Panc1 (cell line): ENCODE measurements around the gene RAB11FIP3. TPM values are rescaled to one million over a fixed set of nuclear protein-coding genes. Genes with fewer than 3 reads are reported as not detected.

ENCODE experiments used
- ATAC-seq: fragments of 200-7000 bp; cut with Tn5 transposase; 2 replicates; pipeline ENCODE4 v1.9.1; 2020; ENCODE audit warnings: mild to moderate bottlenecking, moderate library complexity
- BruUV-seq: library from RNA; stranded (reverse); fragments of 400-500 nt; replicated peaks from 2 replicates; lab custom pipeline; 2021; lab: Mats Ljungman, UMichigan
- CTCF ChIA-PET: fragments of 300-600 bp; sonication (Branson Sonifier 250); formaldehyde crosslinking; loops from one replicate; lab custom pipeline; 2022; ENCODE audit warnings: antibody characterized with exemption; lab: Charles Lee
- POLR2A ChIA-PET: fragments of 300-600 bp; sonication (Branson Sonifier 250); formaldehyde crosslinking; loops from one replicate; lab custom pipeline; 2022; ENCODE audit warnings: antibody characterized with exemption; lab: Charles Lee
- DNase-seq: peaks from one replicate; pipeline ENCODE4 v3.0.0-alpha.2; 2010; ENCODE audit warnings: low read depth, low spot score
- H3K27ac ChIP-seq: 2 replicates; pipeline ENCODE4 v1.5.1; 2011; ENCODE audit warnings: mild to moderate bottlenecking, low read length, inconsistent platforms
- H3K27me3 ChIP-seq: fragments of 200-500 bp; sonication (Bioruptor generic); 2 replicates; pipeline ENCODE4 v1.6.0; 2014; ENCODE audit warnings: low read length, inconsistent platforms; ENCODE audit not compliant: control insufficient read depth, insufficient read depth
- H3K36me3 ChIP-seq: fragments of 200-500 bp; sonication (Bioruptor generic); 2 replicates; pipeline ENCODE4 v1.5.1; 2014; ENCODE audit warnings: inconsistent platforms, mild to moderate bottlenecking, low read length, moderate library complexity; ENCODE audit not compliant: control insufficient read depth, insufficient read depth
- H3K4me1 ChIP-seq: 2 replicates; pipeline ENCODE4 v1.5.1; 2011; ENCODE audit warnings: inconsistent platforms, mild to moderate bottlenecking, low read length, moderate library complexity; ENCODE audit not compliant: control insufficient read depth, insufficient read depth
- H3K4me3 ChIP-seq, 2 experiments: 2 replicates each; pipeline ENCODE4 v1.5.1; 2011 to 2012; ENCODE audit warnings: low read depth in 2 of 2, low read length in 2 of 2, mild to moderate bottlenecking in 2 of 2, inconsistent platforms in 1 of 2, moderate library complexity in 1 of 2
- H3K9me3 ChIP-seq: fragments of 200-500 bp; sonication (Bioruptor generic); 2 replicates; pipeline ENCODE4 v1.5.1; 2014; ENCODE audit warnings: low read depth, mild to moderate bottlenecking, inconsistent platforms, low read length, moderate library complexity; ENCODE audit not compliant: control insufficient read depth, insufficient read depth
- POLR2AphosphoS5 ChIP-seq: IDR thresholded peaks from 2 replicates; pipeline ENCODE4 v1.6.1; 2012; ENCODE audit warnings: mild to moderate bottlenecking, low read depth, low read length, moderate library complexity
- SIN3A ChIP-seq: IDR thresholded peaks from 2 replicates; pipeline ENCODE4 v1.6.1; 2012; ENCODE audit warnings: low read depth, mild to moderate bottlenecking, low read length, moderate library complexity, borderline replicate concordance; ENCODE audit not compliant: insufficient read depth
- TCF7L2 ChIP-seq: IDR thresholded peaks from 2 replicates; pipeline ENCODE4 v1.6.1; 2011; ENCODE audit warnings: mild to moderate bottlenecking, low read depth, low read length, inconsistent platforms
- in situ Hi-C: cut with HindIII; loops from 2 replicates; pipeline ENCODE4 v1.10.0; 2016; ENCODE audit warnings: low sequenced_read_pairs, low pct_unique_long_range_greater_than_20kb
- intact Hi-C: fragments of 100-400 bp; cut with micrococcal nuclease; formaldehyde crosslinking; loops from one replicate; pipeline ENCODE4 v1.10.0; 2022; ENCODE audit not compliant: unreplicated experiment
- total RNA-seq: library from RNA; stranded (reverse); gene quantifications from one replicate; pipeline ENCODE4 v1.2.1, GENCODE V29; 2021; ENCODE audit not compliant: unreplicated experiment
- TF ChIP-seq, protein P1 (sequence below): fragments of 450-650 bp; IDR thresholded peaks from 2 replicates; pipeline ENCODE4 v1.5.1; 2017; ENCODE audit warnings: mild to moderate bottlenecking
- TF ChIP-seq, protein P2 (sequence below), 2 experiments: IDR thresholded peaks; 2 replicates each; pipeline ENCODE4 v1.6.1; 2011 to 2012; ENCODE audit warnings: low read depth in 2 of 2, control low read depth in 1 of 2, low read length in 1 of 2, mild to moderate bottlenecking in 1 of 2, moderate library complexity in 1 of 2; ENCODE audit not compliant: insufficient read depth in 1 of 2

The RAB11FIP3 gene
- total RNA-seq, 1 experiment from 2014 or later = 57.3 TPM

DNA sequence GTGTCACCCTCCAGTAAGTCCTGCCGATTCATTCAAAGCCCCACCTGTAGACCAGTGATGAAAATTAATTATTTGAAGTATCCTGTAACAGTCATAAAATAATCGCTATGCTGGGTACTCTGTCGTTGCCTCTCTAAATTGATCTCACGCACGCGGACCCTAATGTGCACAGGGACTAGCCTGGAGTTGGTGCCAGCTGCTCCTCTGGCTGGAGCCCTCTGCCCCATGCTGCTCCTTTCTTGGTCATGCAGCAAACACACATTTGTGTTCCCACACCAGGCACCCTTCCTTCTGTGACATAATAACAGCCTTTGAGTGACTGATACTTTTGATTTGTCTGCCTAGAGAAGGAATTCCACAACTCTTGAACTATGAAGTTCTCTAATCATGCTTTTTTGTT lies 16.0 kb downstream of the RAB11FIP3 start:
- no peaks in the 10 kb centered on the region for H3K9me3 ChIP-seq
- intact Hi-C loops = no loop called here
- in situ Hi-C loops = no loop called here
- ChIA-PET CTCF (no interaction called here), POLR2A (no interaction called here)
- DNase-seq (no peak), ATAC-seq (no peak)
- no peaks in the 10 kb centered on the region for H3K4me1 ChIP-seq
- TF ChIP-seq, protein P1, sequence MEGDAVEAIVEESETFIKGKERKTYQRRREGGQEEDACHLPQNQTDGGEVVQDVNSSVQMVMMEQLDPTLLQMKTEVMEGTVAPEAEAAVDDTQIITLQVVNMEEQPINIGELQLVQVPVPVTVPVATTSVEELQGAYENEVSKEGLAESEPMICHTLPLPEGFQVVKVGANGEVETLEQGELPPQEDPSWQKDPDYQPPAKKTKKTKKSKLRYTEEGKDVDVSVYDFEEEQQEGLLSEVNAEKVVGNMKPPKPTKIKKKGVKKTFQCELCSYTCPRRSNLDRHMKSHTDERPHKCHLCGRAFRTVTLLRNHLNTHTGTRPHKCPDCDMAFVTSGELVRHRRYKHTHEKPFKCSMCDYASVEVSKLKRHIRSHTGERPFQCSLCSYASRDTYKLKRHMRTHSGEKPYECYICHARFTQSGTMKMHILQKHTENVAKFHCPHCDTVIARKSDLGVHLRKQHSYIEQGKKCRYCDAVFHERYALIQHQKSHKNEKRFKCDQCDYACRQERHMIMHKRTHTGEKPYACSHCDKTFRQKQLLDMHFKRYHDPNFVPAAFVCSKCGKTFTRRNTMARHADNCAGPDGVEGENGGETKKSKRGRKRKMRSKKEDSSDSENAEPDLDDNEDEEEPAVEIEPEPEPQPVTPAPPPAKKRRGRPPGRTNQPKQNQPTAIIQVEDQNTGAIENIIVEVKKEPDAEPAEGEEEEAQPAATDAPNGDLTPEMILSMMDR = no peak
- TF ChIP-seq POLR2AphosphoS5 (no peak), SIN3A (no peak), TCF7L2 (no peak)
- TF ChIP-seq, protein P2, sequence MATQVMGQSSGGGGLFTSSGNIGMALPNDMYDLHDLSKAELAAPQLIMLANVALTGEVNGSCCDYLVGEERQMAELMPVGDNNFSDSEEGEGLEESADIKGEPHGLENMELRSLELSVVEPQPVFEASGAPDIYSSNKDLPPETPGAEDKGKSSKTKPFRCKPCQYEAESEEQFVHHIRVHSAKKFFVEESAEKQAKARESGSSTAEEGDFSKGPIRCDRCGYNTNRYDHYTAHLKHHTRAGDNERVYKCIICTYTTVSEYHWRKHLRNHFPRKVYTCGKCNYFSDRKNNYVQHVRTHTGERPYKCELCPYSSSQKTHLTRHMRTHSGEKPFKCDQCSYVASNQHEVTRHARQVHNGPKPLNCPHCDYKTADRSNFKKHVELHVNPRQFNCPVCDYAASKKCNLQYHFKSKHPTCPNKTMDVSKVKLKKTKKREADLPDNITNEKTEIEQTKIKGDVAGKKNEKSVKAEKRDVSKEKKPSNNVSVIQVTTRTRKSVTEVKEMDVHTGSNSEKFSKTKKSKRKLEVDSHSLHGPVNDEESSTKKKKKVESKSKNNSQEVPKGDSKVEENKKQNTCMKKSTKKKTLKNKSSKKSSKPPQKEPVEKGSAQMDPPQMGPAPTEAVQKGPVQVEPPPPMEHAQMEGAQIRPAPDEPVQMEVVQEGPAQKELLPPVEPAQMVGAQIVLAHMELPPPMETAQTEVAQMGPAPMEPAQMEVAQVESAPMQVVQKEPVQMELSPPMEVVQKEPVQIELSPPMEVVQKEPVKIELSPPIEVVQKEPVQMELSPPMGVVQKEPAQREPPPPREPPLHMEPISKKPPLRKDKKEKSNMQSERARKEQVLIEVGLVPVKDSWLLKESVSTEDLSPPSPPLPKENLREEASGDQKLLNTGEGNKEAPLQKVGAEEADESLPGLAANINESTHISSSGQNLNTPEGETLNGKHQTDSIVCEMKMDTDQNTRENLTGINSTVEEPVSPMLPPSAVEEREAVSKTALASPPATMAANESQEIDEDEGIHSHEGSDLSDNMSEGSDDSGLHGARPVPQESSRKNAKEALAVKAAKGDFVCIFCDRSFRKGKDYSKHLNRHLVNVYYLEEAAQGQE (IDR thresholded peaks at IDR 0.05; ENCODE audit: insufficient read depth in 1 of 2, low read depth in 2 of 2, low read length in 1 of 2) = no peak
- H3K27me3 ChIP-seq = no peaks in the 10 kb centered on the region
- H3K36me3 ChIP-seq = no peaks in the 10 kb centered on the region
- H3K4me3 ChIP-seq = no peak overlapping the region
- no peak overlapping the region for H3K27ac ChIP-seq
- no TSS peak for BruUV-seq

DNA sequence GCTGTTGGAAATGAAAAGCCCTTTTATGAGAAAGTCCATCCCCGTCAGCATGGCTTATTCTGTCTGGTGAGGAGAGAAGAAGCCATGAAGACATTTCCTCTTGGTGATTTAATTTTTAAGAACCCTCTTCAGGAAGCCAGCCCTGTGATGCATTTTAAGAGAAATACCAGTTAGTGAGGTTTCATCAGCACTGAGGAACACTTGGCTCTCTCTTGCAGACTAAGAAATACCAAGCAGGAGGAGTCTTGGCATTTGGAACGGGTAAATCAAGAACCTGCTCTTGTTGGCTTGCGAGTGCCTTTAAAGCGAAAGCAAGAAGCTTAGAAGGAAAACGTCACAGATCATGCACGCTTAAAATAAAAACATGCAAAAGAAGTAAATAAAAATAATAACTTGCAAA lies 17.5 kb downstream of the RAB11FIP3 start:
- H3K9me3 ChIP-seq = no peaks in the 10 kb centered on the region
- ATAC-seq (no peak), DNase-seq (no peak)
- BruUV-seq = no TSS peak
- no peak overlapping the region for H3K4me3 ChIP-seq
- no peaks in the 10 kb centered on the region for H3K4me1 ChIP-seq
- H3K27me3 ChIP-seq = no peaks in the 10 kb centered on the region
- H3K27ac ChIP-seq = no peak overlapping the region
- CTCF ChIA-PET = no interaction called here
- POLR2A ChIA-PET = no interaction called here
- intact Hi-C loops = no loop called here
- TF ChIP-seq POLR2AphosphoS5 (no peak), SIN3A (no peak), TCF7L2 (no peak)
- TF ChIP-seq, protein P2 (IDR thresholded peaks at IDR 0.05; ENCODE audit: insufficient read depth in 1 of 2, low read depth in 2 of 2, low read length in 1 of 2) = no peak
- TF ChIP-seq, protein P1 = no peak
- no peaks in the 10 kb centered on the region for H3K36me3 ChIP-seq
- in situ Hi-C loops = no loop called here
